Measurements from ENCODE around the gene NOC2L.

GRCh38 chr1:993379-993995 is 34.4 kb upstream of the NOC2L start:
- TF ChIP-seq PATZ1 (CRISPR knock-in tag; IDR thresholded peaks at IDR 0.05; ENCODE audit: borderline replicate concordance): no peak
- no peak for TF ChIP-seq ARNTL (CRISPR knock-in tag; IDR thresholded peaks at IDR 0.05; ENCODE audit: borderline replicate concordance, low read depth)
- TF ChIP-seq SNAI2 (CRISPR knock-in tag; IDR thresholded peaks at IDR 0.05): no peak
- TF ChIP-seq ZFP3 (CRISPR knock-in tag; IDR thresholded peaks at IDR 0.05): no peak
- no peak for TF ChIP-seq CREB5 (CRISPR knock-in tag; IDR thresholded peaks at IDR 0.05; ENCODE audit: low read depth)
- TF ChIP-seq ISL1 (CRISPR knock-in tag; IDR thresholded peaks at IDR 0.05): no peak
- TF ChIP-seq TSHZ2 (CRISPR knock-in tag; IDR thresholded peaks at IDR 0.05): no peak
- TF ChIP-seq CSRNP3 (CRISPR knock-in tag; IDR thresholded peaks at IDR 0.05): no peak
- TF ChIP-seq TOX (CRISPR knock-in tag; IDR thresholded peaks at IDR 0.05; ENCODE audit: borderline replicate concordance): no peak
- no peak for TF ChIP-seq ZFP30 (CRISPR knock-in tag; IDR thresholded peaks at IDR 0.05)
- no peak for TF ChIP-seq GLIS3 (CRISPR knock-in tag; IDR thresholded peaks at IDR 0.05)
- TF ChIP-seq ZC3H10 (CRISPR knock-in tag; IDR thresholded peaks at IDR 0.05): no peak

Data from SK-N-SH treated with all-trans-retinoic acid at 6 μM for 48 hours (cell line).